Common myeloid progenitor, CD34-positive (primary cell): ENCODE measurements around the gene PCLO.

Source experiments
- CTCF ChIA-PET: fragments of 350-600 bp; sonication (Branson Sonifier 250); formaldehyde crosslinking; loops from one replicate; lab custom pipeline; 2021; ENCODE audit warnings: antibody characterized with exemption; lab: Charles Lee
- POLR2A ChIA-PET: fragments of 350-600 bp; sonication (Branson Sonifier 250); formaldehyde crosslinking; loops from one replicate; lab custom pipeline; 2021; ENCODE audit warnings: antibody characterized with exemption; lab: Charles Lee
- DNase-seq, 3 donors: peaks; one replicate each; pipeline versions ENCODE4 v3.0.0 to v3.0.0-alpha.2; 2013
- H3K27ac ChIP-seq, 2 experiments: 1 replicate in 1 of 2; 2 replicates in 1 of 2; pipeline ENCODE4 v1.7.0; 2013; ENCODE audit warnings: inconsistent platforms in 2 of 2, low read length in 2 of 2, mild to moderate bottlenecking in 2 of 2, low read depth in 1 of 2, moderate library complexity in 1 of 2; ENCODE audit not compliant: severe bottlenecking in 2 of 2, insufficient read depth in 1 of 2, poor library complexity in 1 of 2
- H3K27me3 ChIP-seq, 5 experiments: replicated peaks in 2 of 5; 1 replicate in 3 of 5; 2 replicates in 2 of 5; pipeline versions ENCODE4 v1.6.1 to v1.7.0; 2013; ENCODE audit warnings: low read length in 4 of 5, mild to moderate bottlenecking in 2 of 5, moderate library complexity in 2 of 5, inconsistent platforms in 1 of 5; ENCODE audit not compliant: insufficient read depth in 5 of 5, control insufficient read depth in 4 of 5
- H3K36me3 ChIP-seq, 4 experiments: 1 replicate in 2 of 4; 2 replicates in 2 of 4; pipeline versions ENCODE4 v1.6.1 to v1.7.0; 2013; ENCODE audit warnings: low read length in 3 of 4, control low read depth in 1 of 4, mild to moderate bottlenecking in 1 of 4; ENCODE audit not compliant: control insufficient read depth in 4 of 4, insufficient read depth in 4 of 4
- H3K4me1 ChIP-seq, 4 experiments: 1 replicate in 3 of 4; 2 replicates in 1 of 4; pipeline versions ENCODE4 v1.6.1 to v1.7.1; 2013; ENCODE audit warnings: low read length in 3 of 4, mild to moderate bottlenecking in 3 of 4, control low read depth in 1 of 4, inconsistent platforms in 1 of 4, moderate library complexity in 1 of 4; ENCODE audit not compliant: control insufficient read depth in 4 of 4, insufficient read depth in 4 of 4; ENCODE audit errors: control extremely low read depth in 1 of 4
- H3K4me3 ChIP-seq, 7 experiments: 1 replicate in 4 of 7; 2 replicates in 3 of 7; pipeline versions ENCODE4 v1.5.1 to v1.7.0; 2013; ENCODE audit warnings: mild to moderate bottlenecking in 7 of 7, low read length in 6 of 7, moderate library complexity in 6 of 7, inconsistent platforms in 2 of 7, low read depth in 2 of 7, control low read depth in 1 of 7; ENCODE audit not compliant: insufficient read depth in 4 of 7, control insufficient read depth in 1 of 7; ENCODE audit errors: extremely low read depth in 1 of 7
- H3K9me3 ChIP-seq, 5 experiments: 1 replicate in 4 of 5; 2 replicates in 1 of 5; pipeline versions ENCODE4 v1.6.1 to v1.7.1; 2013; ENCODE audit warnings: low read length in 4 of 5, mild to moderate bottlenecking in 2 of 5, inconsistent platforms in 1 of 5, low read depth in 1 of 5, moderate library complexity in 1 of 5; ENCODE audit not compliant: control insufficient read depth in 4 of 5, insufficient read depth in 2 of 5; ENCODE audit errors: control extremely low read depth in 1 of 5
- WGBS: methylation state at CpG from one replicate; pipeline ENCODE4 v1.1.5; 2013; ENCODE audit not compliant: insufficient coverage; 5-methylcytosine and 5-hydroxymethylcytosine counted together

The PCLO gene

DNA sequence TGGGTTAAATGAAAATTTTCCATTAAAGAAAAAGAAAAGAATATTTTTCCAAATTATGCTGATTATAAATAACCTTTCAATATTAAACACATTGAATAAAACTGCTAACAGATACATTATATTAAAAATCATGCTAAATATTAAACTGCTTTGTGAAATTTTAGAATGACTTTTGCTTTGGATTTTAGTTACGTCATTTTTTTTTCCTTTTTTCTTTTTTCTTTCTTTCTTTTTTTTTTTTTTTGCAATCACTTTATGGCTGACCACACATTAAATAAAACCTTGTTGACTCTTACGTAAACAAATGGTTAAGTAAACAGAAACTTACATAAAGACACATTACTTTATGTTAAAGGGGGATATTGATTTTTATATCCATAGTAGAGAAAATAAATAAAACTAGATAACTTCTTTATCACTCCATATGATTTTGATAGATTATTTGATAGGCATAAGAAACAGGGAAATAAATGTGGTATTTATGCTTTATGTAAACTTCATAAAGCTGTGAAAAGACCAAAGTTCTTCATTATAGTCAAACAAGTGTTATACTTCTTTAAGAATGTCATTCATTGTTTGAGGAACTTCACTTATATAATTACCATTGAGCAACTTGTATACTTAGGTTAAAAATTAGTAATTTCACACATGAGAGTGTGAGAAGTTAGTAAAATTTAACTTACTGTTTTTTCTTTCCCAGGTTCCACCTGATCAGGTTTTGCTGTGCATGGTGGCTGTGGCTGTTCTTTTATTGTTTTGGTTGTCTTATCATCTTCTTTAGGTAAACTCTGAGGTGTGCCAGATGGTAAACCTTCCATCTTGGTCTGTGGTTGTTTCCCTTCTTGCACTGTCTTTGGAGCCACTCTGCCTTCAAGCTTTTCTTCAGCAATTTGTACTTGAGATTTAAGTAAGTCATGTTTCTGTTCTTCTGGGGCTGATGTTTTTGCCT, 197.3 kb downstream of the PCLO start:
- no peak overlapping the region for H3K27ac ChIP-seq
- no peaks in the 10 kb centered on the region for H3K27me3 ChIP-seq
- WGBS: no CpG with 5 or more reads among the region's 2 CpGs
- no peaks in the 10 kb centered on the region for H3K36me3 ChIP-seq
- no peak overlapping the region for H3K4me3 ChIP-seq
- DNase-seq: no peak
- no peaks in the 10 kb centered on the region for H3K9me3 ChIP-seq
- CTCF ChIA-PET: no interaction called here
- POLR2A ChIA-PET: no interaction called here
- H3K4me1 ChIP-seq: no peaks in the 10 kb centered on the region

DNA sequence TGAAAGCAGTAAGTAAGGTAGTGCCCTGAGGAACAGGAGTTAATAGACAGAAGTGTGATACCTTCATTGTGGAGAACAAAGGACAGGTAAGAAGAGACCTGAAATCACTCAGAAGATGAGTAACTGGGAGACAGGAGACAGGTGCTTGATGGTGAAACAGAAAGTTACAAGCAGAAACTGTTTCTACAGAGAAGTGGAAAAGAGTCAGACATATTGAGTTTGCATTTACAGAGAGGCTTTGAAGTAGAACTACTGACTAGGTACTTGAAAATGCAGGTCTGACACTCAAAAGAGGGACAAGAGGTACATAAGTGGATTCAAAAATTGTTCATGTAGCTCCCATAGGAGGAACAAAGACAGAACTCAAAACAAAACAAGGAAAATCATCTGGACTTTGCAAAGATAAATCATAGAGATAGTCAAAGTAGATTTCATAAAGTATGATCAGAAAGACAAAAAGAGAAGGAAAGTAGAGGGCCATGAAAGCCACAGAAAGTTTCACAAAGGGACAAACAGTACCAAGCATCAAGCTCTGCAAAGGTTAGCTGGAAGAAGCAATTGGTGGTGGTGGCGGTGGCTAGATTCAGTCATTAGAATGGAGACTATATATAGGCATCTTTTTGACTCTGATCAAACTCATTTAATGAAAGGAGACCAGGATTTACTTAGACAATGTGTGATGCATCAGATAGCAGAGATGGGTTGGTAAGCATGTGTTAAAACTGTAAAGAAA, 198.4 kb downstream of the PCLO start:
- no peak overlapping the region for H3K27ac ChIP-seq
- no peaks in the 10 kb centered on the region for H3K9me3 ChIP-seq
- DNase-seq: no peak
- ChIA-PET CTCF (no interaction called here), POLR2A (no interaction called here)
- H3K36me3 ChIP-seq: no peaks in the 10 kb centered on the region
- H3K27me3 ChIP-seq: no peaks in the 10 kb centered on the region
- H3K4me1 ChIP-seq: no peaks in the 10 kb centered on the region
- no peak overlapping the region for H3K4me3 ChIP-seq
- no CpG with 5 or more reads among the region's 1 CpG for WGBS

GRCh38 chr7:82961240-82961639, 201.4 kb downstream of the PCLO start:
- Histone ChIP-seq H3K4me1 (no peaks in the 10 kb centered on the region), H3K27me3 (no peaks in the 10 kb centered on the region), H3K9me3 (no peaks in the 10 kb centered on the region), H3K27ac (no peak overlapping the region), H3K36me3 (no peaks in the 10 kb centered on the region), H3K4me3 (no peak overlapping the region)
- CTCF ChIA-PET: no interaction called here
- DNase-seq: no peak
- POLR2A ChIA-PET: no interaction called here
- WGBS: 100% methylated on average over 2 of the region's 3 CpGs

DNA sequence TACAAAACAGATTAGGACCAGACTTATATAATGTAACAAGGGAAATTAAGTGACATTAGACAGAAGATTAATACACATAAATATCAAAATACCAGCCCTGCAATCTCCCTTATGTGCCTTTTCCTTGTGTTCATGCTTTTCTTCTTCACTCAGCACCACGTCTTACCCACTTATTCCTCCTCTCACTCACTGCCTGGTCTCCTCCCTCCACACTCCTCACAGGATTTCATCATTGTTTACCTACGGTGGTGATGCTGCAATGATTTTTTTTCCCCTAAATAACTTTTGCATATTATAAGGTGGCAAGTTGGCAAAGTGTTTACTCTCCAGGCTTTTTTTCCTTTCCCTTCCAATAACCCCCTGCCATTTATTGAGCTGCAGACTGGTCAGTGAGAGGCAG, 203.2 kb downstream of the PCLO start:
- Histone ChIP-seq H3K4me3 (no peak overlapping the region), H3K27me3 (no peaks in the 10 kb centered on the region), H3K27ac (no peak overlapping the region), H3K9me3 (peaks cover 0 to 2% (median 0%) of the 10 kb centered on the region in 5 experiments), H3K36me3 (no peaks in the 10 kb centered on the region), H3K4me1 (no peaks in the 10 kb centered on the region)
- ChIA-PET POLR2A (no interaction called here), CTCF (no interaction called here)
- WGBS: 91% methylated on average over 1 of the region's 2 CpGs
- no peak for DNase-seq

- DNase-seq: no peak
Measured at GRCh38 chr7:82957521-82957920, 205.2 kb downstream of the PCLO start.

DNA sequence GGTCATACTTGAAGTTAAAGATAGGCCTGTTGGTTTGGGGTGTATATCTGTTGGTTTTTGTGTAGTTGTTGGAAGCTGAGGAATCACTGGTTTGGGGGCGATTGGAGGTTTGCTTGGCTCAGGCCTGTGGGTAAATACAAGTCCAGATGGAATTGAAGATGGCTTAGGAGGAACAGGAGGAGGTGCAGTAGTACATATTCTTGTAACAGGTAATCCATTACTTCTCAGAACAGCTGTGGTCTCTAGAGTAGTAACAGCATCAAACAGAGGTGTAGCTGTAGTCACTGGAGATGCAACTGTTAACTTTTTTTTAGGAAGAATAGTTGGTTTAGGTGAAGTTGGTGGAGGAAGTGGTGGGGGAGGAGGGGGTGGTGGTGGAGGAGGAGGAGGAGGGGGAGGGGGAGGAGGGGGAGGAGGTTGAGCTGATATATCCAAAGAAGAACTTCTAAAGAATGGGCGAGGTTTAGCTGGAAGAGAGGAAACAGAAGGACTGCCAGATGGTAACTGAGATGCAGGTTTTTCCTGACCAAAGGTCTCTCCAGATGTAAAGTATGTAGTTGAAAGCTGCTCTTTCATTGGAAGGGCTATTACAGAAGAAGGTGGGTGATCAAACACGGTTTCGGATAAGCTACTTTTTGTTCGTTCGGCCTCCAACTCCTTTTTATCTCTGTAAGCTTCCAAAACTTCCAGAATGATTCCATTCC, 209.2 kb downstream of the PCLO start:
- CTCF ChIA-PET: no interaction called here
- H3K4me3 ChIP-seq: no peak overlapping the region
- WGBS: 85% methylated on average over 2 of the region's 6 CpGs

More at GRCh38 chr7:82957521-82957920, 205.2 kb downstream of the PCLO start:
- Histone ChIP-seq H3K4me3 (no peak overlapping the region), H3K27me3 (no peaks in the 10 kb centered on the region), H3K9me3 (peaks cover 0 to 2% (median 0%) of the 10 kb centered on the region in 5 experiments), H3K27ac (no peak overlapping the region), H3K36me3 (no peaks in the 10 kb centered on the region), H3K4me1 (no peaks in the 10 kb centered on the region)
- CTCF ChIA-PET: interaction anchor here (0.6 kb wide), 1 partner anchor 21 kb away, joined by 3 read pairs; no protein-coding TSS in a partner anchor
- POLR2A ChIA-PET: no interaction called here
- WGBS: 100% methylated on average over 1 of the region's 1 CpG

More for the DNA sequence above, 209.2 kb downstream of the PCLO start:
- POLR2A ChIA-PET: no interaction called here
- peaks cover 0 to 2% (median 0%) of the 10 kb centered on the region in 5 experiments for H3K9me3 ChIP-seq
- H3K27ac ChIP-seq: no peak overlapping the region
- H3K4me1 ChIP-seq: no peaks in the 10 kb centered on the region
- H3K36me3 ChIP-seq: no peaks in the 10 kb centered on the region
- no peaks in the 10 kb centered on the region for H3K27me3 ChIP-seq
- DNase-seq: no peak
